ENCODE data around the gene TMEM119.

Gene TMEM119

GRCh38 chr12:108605690-108606406 is 8.0 kb upstream of the TMEM119 start:
- H3K4me3 ChIP-seq (ENCODE audit: low read depth, low read length), result no peak overlapping the region
- in situ Hi-C loops (cut with HindIII; ENCODE audit: low sequenced_read_pairs), result no loop called here
- DNase-seq (ENCODE audit: low read depth, low spot score), result no peak
- TF ChIP-seq CTCF (IDR thresholded peaks at IDR 0.05; ENCODE audit: low read depth, low read length), result no peak

GRCh38 chr12:108605000-108605689 is 7.3 kb upstream of the TMEM119 start:
- no peak overlapping the region for H3K4me3 ChIP-seq (ENCODE audit: low read depth, low read length)
- DNase-seq (ENCODE audit: low read depth, low spot score), result no peak
- TF ChIP-seq CTCF (IDR thresholded peaks at IDR 0.05; ENCODE audit: low read depth, low read length), result no peak
- in situ Hi-C loops (cut with HindIII; ENCODE audit: low sequenced_read_pairs), result no loop called here

- no peak for DNase-seq (ENCODE audit: low read depth, low spot score)
- TF ChIP-seq CTCF (IDR thresholded peaks at IDR 0.05; ENCODE audit: low read depth, low read length), result no peak
- in situ Hi-C loops (cut with HindIII; ENCODE audit: low sequenced_read_pairs), result no loop called here
- no peak overlapping the region for H3K4me3 ChIP-seq (ENCODE audit: low read depth, low read length)
Observed at GRCh38 chr12:108604208-108604941, 6.5 kb upstream of the TMEM119 start.

- no peak overlapping the region for H3K4me3 ChIP-seq (ENCODE audit: low read depth, low read length)
- TF ChIP-seq CTCF (IDR thresholded peaks at IDR 0.05; ENCODE audit: low read depth, low read length), result no peak
- in situ Hi-C loops (cut with HindIII; ENCODE audit: low sequenced_read_pairs), result no loop called here
- DNase-seq (ENCODE audit: low read depth, low spot score), result no peak
Observed at GRCh38 chr12:108603743-108604142, 5.9 kb upstream of the TMEM119 start.

GRCh38 chr12:108602976-108603704 is 5.3 kb upstream of the TMEM119 start:
- H3K4me3 ChIP-seq (ENCODE audit: low read depth, low read length), result no peak overlapping the region
- no peak for TF ChIP-seq CTCF (IDR thresholded peaks at IDR 0.05; ENCODE audit: low read depth, low read length)
- DNase-seq (ENCODE audit: low read depth, low spot score), result no peak
- in situ Hi-C loops (cut with HindIII; ENCODE audit: low sequenced_read_pairs), result no loop called here

- in situ Hi-C loops (cut with HindIII; ENCODE audit: low sequenced_read_pairs), result no loop called here
- no peak overlapping the region for H3K4me3 ChIP-seq (ENCODE audit: low read depth, low read length)
- TF ChIP-seq CTCF (IDR thresholded peaks at IDR 0.05; ENCODE audit: low read depth, low read length), result no peak
- DNase-seq (ENCODE audit: low read depth, low spot score), result no peak
Observed at GRCh38 chr12:108602209-108602705, 4.4 kb upstream of the TMEM119 start.

Measured in astrocyte of the spinal cord (primary cell).